T-helper 2 cell treated with Interferon-gamma antibody and Interleukin-4, amounts not matched to agents 100 ng/mL and 5 ng/mL, for 36 hours (primary cell): ENCODE results near the gene STPG3. TPM values are rescaled to one million over a fixed set of nuclear protein-coding genes. Genes with fewer than 3 reads are reported as not detected.

Source experiments
- intact Hi-C: fragments of 100-400 bp; cut with micrococcal nuclease; formaldehyde crosslinking; loops from one replicate; pipeline ENCODE4 v1.15.1; 2023
- total RNA-seq: library from RNA; stranded (reverse); gene quantifications from 2 replicates; pipeline ENCODE4 v1.2.3, GENCODE V29; 2022

The STPG3 gene
- total RNA-seq, 1 donor from 2014 or later = not detected

- intact Hi-C loops = loop anchor here (10.0 kb wide), 1 partner anchor 236 kb away; no protein-coding TSS in a partner anchor
These were observed 47.5 kb downstream of the STPG3 start for GRCh38 chr9:137298401-137299202.

DNA sequence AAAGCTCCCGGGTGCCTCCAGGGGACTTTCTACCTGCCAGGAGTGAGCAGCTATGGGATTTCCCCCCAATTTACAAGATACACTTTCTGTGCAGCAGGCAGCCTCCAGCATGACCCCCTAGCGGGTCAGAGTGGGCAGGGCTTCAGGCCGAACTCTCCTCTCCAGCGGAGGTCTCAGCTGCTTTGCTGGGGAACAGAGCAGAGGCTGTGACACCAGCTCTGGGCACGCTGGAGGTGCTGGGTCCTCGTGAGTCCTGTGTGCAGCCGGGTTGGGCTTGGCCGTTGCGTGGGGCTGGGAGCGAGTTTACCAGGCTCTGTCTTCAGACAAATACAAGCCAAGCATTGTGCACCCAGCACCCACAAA, 48.1 kb downstream of the STPG3 start:
- intact Hi-C loops = loop anchor here (10.0 kb wide), 1 partner anchor 236 kb away; no protein-coding TSS in a partner anchor

- intact Hi-C loops = loop anchor here (10.0 kb wide), 1 partner anchor 235 kb away; no protein-coding TSS in a partner anchor
These were observed 48.9 kb downstream of the STPG3 start for GRCh38 chr9:137299938-137300337.

- intact Hi-C loops = no loop called here
These were observed 49.5 kb downstream of the STPG3 start for GRCh38 chr9:137300567-137301080.

- intact Hi-C loops = no loop called here
These were observed 50.2 kb downstream of the STPG3 start for GRCh38 chr9:137301081-137301947.

DNA sequence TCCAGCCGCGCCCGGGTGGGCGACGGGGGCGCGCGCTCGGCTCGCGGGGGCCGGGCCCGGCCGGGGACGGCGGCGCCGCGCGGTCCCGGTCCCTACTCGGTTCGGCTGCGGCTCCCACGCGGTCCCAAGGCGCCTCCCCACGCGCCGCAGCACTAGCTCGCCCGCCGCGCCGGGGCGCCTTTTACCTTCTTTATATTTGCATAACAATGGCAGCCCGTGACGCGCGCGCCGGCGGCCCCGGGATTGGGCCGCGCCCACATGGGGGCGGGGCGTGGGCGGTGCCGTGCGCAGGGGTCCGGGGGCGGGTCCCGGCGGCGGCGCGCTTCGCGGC, 51.0 kb downstream of the STPG3 start, which contains the start of gene NRARP:
NRARP (minus strand) TSS at position 154 of the 331 bp plus-strand sequence. CDS start 343 bp downstream, outside the sequence.
- intact Hi-C loops = no loop called here

- intact Hi-C loops = no loop called here
These were observed 51.5 kb downstream of the STPG3 start for GRCh38 chr9:137302449-137303150.

Other genes starting within 250 kb of the STPG3 start
- 27.8 and 30.6 TPM in 2 replicates for gene ABCA2, start 223.0 kb upstream of the STPG3 start, total RNA-seq
- gene FUT7, start 219.2 kb upstream of the STPG3 start, total RNA-seq = 0.41 and 0.84 TPM in 2 replicates
- gene NPDC1, start 205.1 kb upstream of the STPG3 start, total RNA-seq = 15.5 and 17.0 TPM in 2 replicates
- gene ENTPD2, start 197.2 kb upstream of the STPG3 start, total RNA-seq = not detected in 2 replicates
- gene SAPCD2, start 180.7 kb upstream of the STPG3 start, total RNA-seq = 32.9 TPM in 2 replicates
- 14.8 and 15.4 TPM in 2 replicates for gene UAP1L1, start 173.8 kb upstream of the STPG3 start, total RNA-seq
- gene MAN1B1, start 164.3 kb upstream of the STPG3 start, total RNA-seq = 48.7 and 55.1 TPM in 2 replicates
- gene DPP7, start 136.6 kb upstream of the STPG3 start, total RNA-seq = 221 and 229 TPM in 2 replicates
- gene GRIN1, start 112.1 kb upstream of the STPG3 start, total RNA-seq = 0.05 TPM in 1 of 2 replicates, not detected in the other
- not detected in 2 replicates for gene LRRC26, start 81.2 kb upstream of the STPG3 start, total RNA-seq
- not detected in 2 replicates for gene TMEM210, start 79.2 kb upstream of the STPG3 start, total RNA-seq
- gene ANAPC2, start 62.7 kb upstream of the STPG3 start, total RNA-seq = 68.8 and 69.6 TPM in 2 replicates
- 86.5 and 88.3 TPM in 2 replicates for gene SSNA1, start 62.6 kb upstream of the STPG3 start, total RNA-seq
- gene TPRN, start 50.5 kb upstream of the STPG3 start, total RNA-seq = 9.6 and 10.9 TPM in 2 replicates
- 28.2 and 30.8 TPM in 2 replicates for gene TMEM203, start 45.6 kb upstream of the STPG3 start, total RNA-seq
- 38.6 and 42.1 TPM in 2 replicates for gene NDOR1, start 45.6 kb upstream of the STPG3 start, total RNA-seq
- 3.3 and 3.8 TPM in 2 replicates for gene RNF208, start 29.0 kb upstream of the STPG3 start, total RNA-seq
- gene CYSRT1, start 26.1 kb upstream of the STPG3 start, total RNA-seq = 0.23 and 0.27 TPM in 2 replicates
- gene RNF224, start 23.8 kb upstream of the STPG3 start, total RNA-seq = 0.14 TPM in 1 of 2 replicates, not detected in the other
- gene SLC34A3, start 20.4 kb upstream of the STPG3 start, total RNA-seq = not detected in 2 replicates
- gene TUBB4B, start 10.0 kb upstream of the STPG3 start, total RNA-seq = 365 and 372 TPM in 2 replicates
- gene NELFB, start 4.0 kb downstream of the STPG3 start, total RNA-seq = 65.9 and 67.2 TPM in 2 replicates
- gene TOR4A, start 26.4 kb downstream of the STPG3 start, total RNA-seq = 17.4 and 17.5 TPM in 2 replicates
- 1.5 and 1.7 TPM in 2 replicates for gene NRARP, start 51.0 kb downstream of the STPG3 start, total RNA-seq
- 8.2 and 9.6 TPM in 2 replicates for gene EXD3, start 171.9 kb downstream of the STPG3 start, total RNA-seq
- gene NOXA1, start 172.1 kb downstream of the STPG3 start, total RNA-seq = 0.80 and 0.98 TPM in 2 replicates
- not detected in 2 replicates for gene ENTPD8, start 190.1 kb downstream of the STPG3 start, total RNA-seq
- gene NSMF, start 208.0 kb downstream of the STPG3 start, total RNA-seq = 50.6 and 51.5 TPM in 2 replicates